ENCODE results near the gene VAT1L. TPM values are rescaled to one million over a fixed set of nuclear protein-coding genes. Genes with fewer than 3 reads are reported as not detected.

VAT1L gene
- total RNA-seq, 1 experiment from 2014 or later, result 33.8 TPM

DNA sequence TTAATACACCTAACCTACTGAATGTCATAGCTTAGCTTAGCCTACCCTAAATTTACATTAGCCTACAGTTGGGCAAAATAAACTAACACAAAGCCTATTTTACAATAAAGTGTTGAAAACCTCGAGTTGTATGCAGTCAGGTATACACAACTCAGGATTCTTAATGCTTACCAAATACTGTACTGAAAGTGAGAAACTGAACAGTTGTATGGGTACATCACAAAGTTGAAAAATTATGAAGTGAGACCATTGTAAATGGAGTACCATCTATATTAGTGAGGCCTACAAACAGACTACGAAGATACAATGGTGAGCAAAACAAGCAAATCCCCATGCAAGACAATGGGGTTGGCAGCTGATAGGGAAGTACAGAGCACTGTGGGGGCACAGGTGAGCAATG lies 79.7 kb downstream of the VAT1L start:
- no peak overlapping the region for H3K27ac Mint-ChIP-seq
- no CpG with 5 or more reads among the region's 2 CpGs for WGBS (ENCODE audit: extremely low coverage, insufficient read length, low lambda C conversion rate)
- TF ChIP-seq, protein P1, sequence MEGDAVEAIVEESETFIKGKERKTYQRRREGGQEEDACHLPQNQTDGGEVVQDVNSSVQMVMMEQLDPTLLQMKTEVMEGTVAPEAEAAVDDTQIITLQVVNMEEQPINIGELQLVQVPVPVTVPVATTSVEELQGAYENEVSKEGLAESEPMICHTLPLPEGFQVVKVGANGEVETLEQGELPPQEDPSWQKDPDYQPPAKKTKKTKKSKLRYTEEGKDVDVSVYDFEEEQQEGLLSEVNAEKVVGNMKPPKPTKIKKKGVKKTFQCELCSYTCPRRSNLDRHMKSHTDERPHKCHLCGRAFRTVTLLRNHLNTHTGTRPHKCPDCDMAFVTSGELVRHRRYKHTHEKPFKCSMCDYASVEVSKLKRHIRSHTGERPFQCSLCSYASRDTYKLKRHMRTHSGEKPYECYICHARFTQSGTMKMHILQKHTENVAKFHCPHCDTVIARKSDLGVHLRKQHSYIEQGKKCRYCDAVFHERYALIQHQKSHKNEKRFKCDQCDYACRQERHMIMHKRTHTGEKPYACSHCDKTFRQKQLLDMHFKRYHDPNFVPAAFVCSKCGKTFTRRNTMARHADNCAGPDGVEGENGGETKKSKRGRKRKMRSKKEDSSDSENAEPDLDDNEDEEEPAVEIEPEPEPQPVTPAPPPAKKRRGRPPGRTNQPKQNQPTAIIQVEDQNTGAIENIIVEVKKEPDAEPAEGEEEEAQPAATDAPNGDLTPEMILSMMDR (conservative IDR thresholded peaks at IDR 0.05), result no peak

More for the DNA sequence above, 79.7 kb downstream of the VAT1L start:
- no peak overlapping the region for H4K5ac ChIP-seq (ENCODE audit: insufficient read length, low read depth, low read length)
- H4K20me1 ChIP-seq (ENCODE audit: control insufficient read depth, insufficient read depth, insufficient read length), result no peaks in the 10 kb centered on the region
- no peak overlapping the region for H2BK20ac ChIP-seq (ENCODE audit: low read depth, low read length, poor library complexity, severe bottlenecking)
- no peak overlapping the region for H4K91ac ChIP-seq (ENCODE audit: insufficient read length, low read depth, low read length)
- Mint-ChIP-seq H3K4me3 (no peak overlapping the region), H3K4me1 (peaks cover 12 to 31% of the 10 kb centered on the region in 2 experiments), H3K27me3 (ENCODE audit: low read depth) (no peaks in the 10 kb centered on the region), H3K9me3 (no peaks in the 10 kb centered on the region), H3K36me3 (ENCODE audit: insufficient read depth in 1 of 3, low read depth in 3 of 3) (peaks cover 12 to 36% (median 13%) of the 10 kb centered on the region in 3 experiments; a peak in 5 of 7 replicates)
- no peak overlapping the region for H3K4me2 ChIP-seq (ENCODE audit: insufficient read depth, insufficient read length, low read length)
- H2BK15ac ChIP-seq (ENCODE audit: low read depth, low read length), result no peak overlapping the region
- no peak overlapping the region for H3K27ac ChIP-seq (ENCODE audit: insufficient read length, low read depth, low read length)
- no peak overlapping the region for H2BK12ac ChIP-seq (ENCODE audit: insufficient read length, low read depth, low read length)
- no peak overlapping the region for H2AFZ ChIP-seq (ENCODE audit: low read length)
- no peak overlapping the region for H2AK5ac ChIP-seq (ENCODE audit: insufficient read length, low read length)
- H3K27me3 ChIP-seq (ENCODE audit: insufficient read depth, low read length), result no peaks in the 10 kb centered on the region
- H3K9ac ChIP-seq (ENCODE audit: extremely low read depth, insufficient read length, low read length), result no peak overlapping the region
- H2BK120ac ChIP-seq (ENCODE audit: low read depth, low read length, poor library complexity, severe bottlenecking), result no peak overlapping the region
- no peaks in the 10 kb centered on the region; the same call in 1 of the 2 replicates for H3K4me1 ChIP-seq (ENCODE audit: insufficient read depth, low read length)
- H3K18ac ChIP-seq (ENCODE audit: insufficient read length, low read depth, low read length), result no peak overlapping the region
- no peak overlapping the region for H3K14ac ChIP-seq (ENCODE audit: insufficient read depth, low read length)
- no peak overlapping the region for H3K23ac ChIP-seq (ENCODE audit: insufficient read length, low read depth, low read length)
- H3K79me1 ChIP-seq (ENCODE audit: insufficient read depth, low read depth, low read length, poor library complexity, severe bottlenecking), result no peaks in the 10 kb centered on the region
- no peak overlapping the region for H3K56ac ChIP-seq (ENCODE audit: insufficient read length, low read depth, low read length)
- H3T11ph ChIP-seq (ENCODE audit: low read length), result no peak overlapping the region
- H4K8ac ChIP-seq (replicated peaks; ENCODE audit: insufficient read length, low read depth, low read length), result no peak overlapping the region
- H3K4ac ChIP-seq (ENCODE audit: low read depth, low read length), result no peak overlapping the region
- H3K9me3 ChIP-seq (ENCODE audit: control insufficient read depth, low read depth, low read length), result no peaks in the 10 kb centered on the region
- no peaks in the 10 kb centered on the region for H3K79me2 ChIP-seq (ENCODE audit: insufficient read depth, low read length)
- no peak for DNase-seq
- no peak overlapping the region for H2BK5ac ChIP-seq (ENCODE audit: insufficient read length, low read length)
- no peaks in the 10 kb centered on the region for H3K23me2 ChIP-seq (ENCODE audit: insufficient read length, low read depth, low read length, poor library complexity, severe bottlenecking)

Data from H9 (cell line).